ENCODE results near the gene CYB5B.

The CYB5B gene

DNA sequence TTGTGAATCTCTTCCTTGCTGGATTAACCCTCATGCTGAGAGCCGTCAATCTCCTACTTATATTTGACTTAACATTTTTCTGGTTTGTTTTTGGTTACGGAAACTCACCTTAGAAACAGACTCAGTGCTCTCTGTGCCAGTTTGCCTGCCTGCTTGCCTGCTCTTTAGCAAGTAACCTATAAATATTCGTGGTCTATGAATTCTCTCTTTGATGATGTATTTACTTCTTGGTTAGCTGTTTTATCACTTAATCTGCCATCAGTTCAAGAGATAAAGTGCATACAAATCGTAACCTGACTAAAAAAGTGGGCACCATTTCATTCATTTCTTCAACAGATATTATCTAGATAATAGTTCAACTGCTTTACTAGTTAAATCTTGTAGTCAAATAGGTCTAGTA lies 26.7 kb downstream of the CYB5B start:
- no CpG with 5 or more reads among the region's 4 CpGs for WGBS (ENCODE audit: extremely low coverage, insufficient coverage, low lambda C conversion rate)
- Histone ChIP-seq H3K23ac (ENCODE audit: low read length) (no peak overlapping the region), H3K36me3 (ENCODE audit: control insufficient read depth, insufficient read depth, low read length) (peaks cover 2% of the 10 kb centered on the region)

DNA sequence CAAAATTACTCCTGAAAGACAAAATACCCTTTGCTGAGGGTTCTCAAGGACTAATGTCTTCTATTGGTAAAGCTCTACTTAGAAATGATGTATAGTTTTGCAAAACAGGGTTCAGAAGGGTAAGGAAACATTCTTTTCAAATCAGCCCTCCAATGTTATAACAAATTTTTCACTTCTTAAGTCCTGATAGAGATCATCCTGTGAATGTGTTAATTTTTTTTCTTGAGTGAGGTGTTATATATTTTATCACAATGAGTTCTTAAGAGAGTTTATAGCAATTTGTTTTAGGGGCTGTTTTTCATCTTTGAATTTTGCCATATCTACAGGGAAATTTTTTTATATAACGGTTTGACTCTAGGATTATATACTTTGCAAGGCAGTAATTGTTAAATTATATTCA lies 29.5 kb downstream of the CYB5B start:
- no peak for DNase-seq
- no peak overlapping the region for H2AK5ac ChIP-seq (ENCODE audit: low read length)
- H3K4ac ChIP-seq (ENCODE audit: low read depth, low read length): no peak overlapping the region
- H3K4me2 ChIP-seq (ENCODE audit: low read length): no peak overlapping the region
- no peak overlapping the region for H3K18ac ChIP-seq (ENCODE audit: low read length)
- WGBS (ENCODE audit: extremely low coverage, insufficient coverage, low lambda C conversion rate): no CpG with 5 or more reads among the region's 1 CpG
- no peak overlapping the region for H3K9ac ChIP-seq (ENCODE audit: low read length)
- no peaks in the 10 kb centered on the region for H3K4me1 ChIP-seq (ENCODE audit: control insufficient read depth, low read depth, low read length)
- H3K23ac ChIP-seq (ENCODE audit: low read length): no peak overlapping the region
- H3K79me1 ChIP-seq (ENCODE audit: low read length): no peaks in the 10 kb centered on the region
- H2BK5ac ChIP-seq (ENCODE audit: low read length): no peak overlapping the region
- no peak overlapping the region for H3K4me3 ChIP-seq (ENCODE audit: low read length)
- no peak overlapping the region for H3K27ac ChIP-seq (ENCODE audit: low read depth, low read length)
- no peak overlapping the region for H4K5ac ChIP-seq (ENCODE audit: low read length)
- no peaks in the 10 kb centered on the region for H3K36me3 ChIP-seq (ENCODE audit: control insufficient read depth, insufficient read depth, low read length)
- H4K8ac ChIP-seq (ENCODE audit: low read depth, low read length): no peak overlapping the region
- H2BK120ac ChIP-seq (ENCODE audit: low read depth, low read length): no peak overlapping the region
- H3K56ac ChIP-seq (ENCODE audit: low read length): no peak overlapping the region
- no peaks in the 10 kb centered on the region for H3K79me2 ChIP-seq (ENCODE audit: control insufficient read depth, insufficient read depth, low read length)
- no peak overlapping the region for H2BK15ac ChIP-seq (replicated peaks; ENCODE audit: low read depth)
- H3K27me3 ChIP-seq (ENCODE audit: insufficient read depth, low read length, poor library complexity): no peaks in the 10 kb centered on the region

More for the DNA sequence above, 26.7 kb downstream of the CYB5B start:
- Histone ChIP-seq H3K18ac (ENCODE audit: low read length) (no peak overlapping the region), H3K56ac (ENCODE audit: low read length) (no peak overlapping the region), H3K4me1 (ENCODE audit: control insufficient read depth, low read depth, low read length) (no peaks in the 10 kb centered on the region), H3K27me3 (ENCODE audit: insufficient read depth, low read length, poor library complexity) (no peaks in the 10 kb centered on the region), H4K8ac (ENCODE audit: low read depth, low read length) (no peak overlapping the region), H3K4me2 (ENCODE audit: low read length) (no peak overlapping the region), H3K4ac (ENCODE audit: low read depth, low read length) (no peak overlapping the region), H2BK15ac (replicated peaks; ENCODE audit: low read depth) (no peak overlapping the region), H3K4me3 (ENCODE audit: low read length) (no peak overlapping the region), H4K5ac (ENCODE audit: low read length) (no peak overlapping the region), H3K79me1 (ENCODE audit: low read length) (peaks cover 4% of the 10 kb centered on the region), H3K9ac (ENCODE audit: low read length) (no peak overlapping the region), H3K27ac (ENCODE audit: low read depth, low read length) (no peak overlapping the region), H3K79me2 (ENCODE audit: control insufficient read depth, insufficient read depth, low read length) (no peaks in the 10 kb centered on the region), H2AK5ac (ENCODE audit: low read length) (no peak overlapping the region), H2BK5ac (ENCODE audit: low read length) (no peak overlapping the region), H2BK120ac (ENCODE audit: low read depth, low read length) (no peak overlapping the region)
- DNase-seq: no peak

DNA sequence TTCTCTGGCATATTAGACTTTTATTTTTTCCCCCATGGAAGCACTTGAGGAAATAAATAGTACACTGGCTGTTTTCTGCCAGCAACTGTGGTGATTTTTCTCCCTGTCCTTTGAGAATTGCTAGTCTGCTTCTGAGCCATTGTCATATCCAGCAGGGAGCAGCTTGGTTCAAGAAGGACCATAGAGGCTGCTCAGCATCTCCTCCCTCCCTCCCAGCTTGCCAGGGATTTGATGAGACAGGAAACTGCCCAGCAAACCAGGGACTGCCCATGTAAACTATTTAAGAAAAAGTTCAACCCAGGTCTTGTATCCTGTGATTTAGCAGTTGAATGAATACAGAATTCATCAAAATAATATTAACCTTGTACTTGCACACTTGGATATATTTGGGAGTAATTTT lies 39.5 kb downstream of the CYB5B start:
- no peak overlapping the region for H2BK15ac ChIP-seq (replicated peaks; ENCODE audit: low read depth)
- peaks cover 3% of the 10 kb centered on the region for H3K79me1 ChIP-seq (ENCODE audit: low read length)
- no peaks in the 10 kb centered on the region for H3K36me3 ChIP-seq (ENCODE audit: control insufficient read depth, insufficient read depth, low read length)

DNA sequence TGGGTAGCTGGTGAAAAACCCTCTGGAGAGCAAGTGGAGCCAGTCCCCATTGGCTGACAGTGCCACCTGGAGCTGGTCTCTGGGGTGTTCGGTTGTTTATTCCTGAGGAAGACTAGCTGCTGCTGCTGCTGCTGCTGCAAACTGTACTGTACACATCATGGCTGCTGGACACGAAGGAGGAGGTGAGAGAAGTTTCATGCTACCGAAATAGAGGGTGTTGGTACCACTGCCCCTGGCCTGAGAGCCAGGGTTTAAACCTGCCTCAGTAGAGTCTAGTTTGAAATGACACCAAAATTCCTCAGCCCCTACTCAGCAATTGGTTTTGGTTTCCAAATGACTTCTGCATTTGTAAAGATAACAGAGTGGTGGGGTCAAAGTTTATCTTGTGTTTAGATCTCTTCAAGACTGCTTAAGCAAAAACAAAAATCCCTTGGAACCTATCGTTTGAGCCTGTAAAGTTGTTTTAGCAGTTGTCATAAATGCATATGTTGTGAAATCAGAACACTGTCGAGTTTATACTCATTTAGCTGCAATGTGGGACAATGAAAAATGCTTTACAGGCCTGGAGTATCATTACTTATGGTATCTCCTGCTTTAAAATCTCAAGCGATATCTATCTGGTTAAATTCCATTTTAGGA lies 40.8 kb downstream of the CYB5B start:
- no peaks in the 10 kb centered on the region for H3K36me3 ChIP-seq (ENCODE audit: control insufficient read depth, insufficient read depth, low read length)
- H3K4me3 ChIP-seq (ENCODE audit: low read length): no peak overlapping the region
- H4K5ac ChIP-seq (ENCODE audit: low read length): no peak overlapping the region
- H3K27ac ChIP-seq (ENCODE audit: low read depth, low read length): no peak overlapping the region
- H2BK15ac ChIP-seq (replicated peaks; ENCODE audit: low read depth): no peak overlapping the region
- no peak overlapping the region for H3K56ac ChIP-seq (ENCODE audit: low read length)
- H3K18ac ChIP-seq (ENCODE audit: low read length): no peak overlapping the region
- no peak overlapping the region for H3K4me2 ChIP-seq (ENCODE audit: low read length)
- H3K4ac ChIP-seq (ENCODE audit: low read depth, low read length): no peak overlapping the region
- no peak overlapping the region for H3K9ac ChIP-seq (ENCODE audit: low read length)
- no peak overlapping the region for H2AK5ac ChIP-seq (ENCODE audit: low read length)
- no peak overlapping the region for H3K23ac ChIP-seq (ENCODE audit: low read length)
- H2BK120ac ChIP-seq (ENCODE audit: low read depth, low read length): no peak overlapping the region
- peaks cover 3% of the 10 kb centered on the region for H3K79me1 ChIP-seq (ENCODE audit: low read length)
- no peaks in the 10 kb centered on the region for H3K27me3 ChIP-seq (ENCODE audit: insufficient read depth, low read length, poor library complexity)
- H3K79me2 ChIP-seq (ENCODE audit: control insufficient read depth, insufficient read depth, low read length): no peaks in the 10 kb centered on the region
- no peaks in the 10 kb centered on the region for H3K4me1 ChIP-seq (ENCODE audit: control insufficient read depth, low read depth, low read length)
- no peak overlapping the region for H2BK5ac ChIP-seq (ENCODE audit: low read length)
- no CpG with 5 or more reads among the region's 6 CpGs for WGBS (ENCODE audit: extremely low coverage, insufficient coverage, low lambda C conversion rate)
- no peak overlapping the region for H4K8ac ChIP-seq (ENCODE audit: low read depth, low read length)
- DNase-seq: peak; percentile 53

More for the DNA sequence above, 39.5 kb downstream of the CYB5B start:
- Histone ChIP-seq H2BK5ac (ENCODE audit: low read length) (no peak overlapping the region), H3K4ac (ENCODE audit: low read depth, low read length) (no peak overlapping the region), H3K23ac (ENCODE audit: low read length) (no peak overlapping the region), H2BK120ac (ENCODE audit: low read depth, low read length) (no peak overlapping the region), H2AK5ac (ENCODE audit: low read length) (no peak overlapping the region), H3K9ac (ENCODE audit: low read length) (no peak overlapping the region), H3K4me2 (ENCODE audit: low read length) (no peak overlapping the region), H4K8ac (ENCODE audit: low read depth, low read length) (no peak overlapping the region), H4K5ac (ENCODE audit: low read length) (no peak overlapping the region), H3K4me3 (ENCODE audit: low read length) (no peak overlapping the region), H3K27me3 (ENCODE audit: insufficient read depth, low read length, poor library complexity) (no peaks in the 10 kb centered on the region), H3K56ac (ENCODE audit: low read length) (no peak overlapping the region), H3K4me1 (ENCODE audit: control insufficient read depth, low read depth, low read length) (no peaks in the 10 kb centered on the region), H3K27ac (ENCODE audit: low read depth, low read length) (no peak overlapping the region), H3K18ac (ENCODE audit: low read length) (no peak overlapping the region), H3K79me2 (ENCODE audit: control insufficient read depth, insufficient read depth, low read length) (no peaks in the 10 kb centered on the region)
- DNase-seq: peak; percentile 40

DNA sequence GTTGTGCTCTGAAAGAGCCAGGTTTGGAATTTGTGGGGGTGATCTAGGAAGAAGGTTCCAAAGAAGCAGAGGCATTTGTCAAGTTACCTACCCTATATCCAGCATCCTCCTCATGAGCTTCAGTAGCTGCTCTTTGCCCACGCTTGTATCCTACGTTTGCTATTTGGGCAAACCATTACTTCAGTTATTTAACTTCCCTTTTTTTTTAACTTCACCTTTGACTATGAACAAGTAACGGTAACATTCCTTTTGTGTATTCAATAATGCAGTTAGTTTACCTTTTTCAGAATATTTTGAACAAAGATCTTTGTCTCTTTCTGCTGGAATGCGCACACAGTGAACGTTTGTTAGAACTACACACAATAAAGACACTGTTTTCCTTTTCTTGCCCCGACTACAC lies 41.5 kb downstream of the CYB5B start:
- WGBS (ENCODE audit: extremely low coverage, insufficient coverage, low lambda C conversion rate): no CpG with 5 or more reads among the region's 6 CpGs
- H4K8ac ChIP-seq (ENCODE audit: low read depth, low read length): no peak overlapping the region
- no peak for DNase-seq
- H2BK120ac ChIP-seq (ENCODE audit: low read depth, low read length): no peak overlapping the region
- H3K9ac ChIP-seq (ENCODE audit: low read length): no peak overlapping the region
- no peaks in the 10 kb centered on the region for H3K79me2 ChIP-seq (ENCODE audit: control insufficient read depth, insufficient read depth, low read length)
- no peaks in the 10 kb centered on the region for H3K27me3 ChIP-seq (ENCODE audit: insufficient read depth, low read length, poor library complexity)
- no peak overlapping the region for H3K18ac ChIP-seq (ENCODE audit: low read length)
- no peak overlapping the region for H3K4me2 ChIP-seq (ENCODE audit: low read length)
- H3K23ac ChIP-seq (ENCODE audit: low read length): no peak overlapping the region
- no peak overlapping the region for H3K56ac ChIP-seq (ENCODE audit: low read length)
- H3K4ac ChIP-seq (ENCODE audit: low read depth, low read length): no peak overlapping the region
- H3K27ac ChIP-seq (ENCODE audit: low read depth, low read length): no peak overlapping the region
- H3K4me3 ChIP-seq (ENCODE audit: low read length): no peak overlapping the region
- no peak overlapping the region for H4K5ac ChIP-seq (ENCODE audit: low read length)
- H2BK15ac ChIP-seq (replicated peaks; ENCODE audit: low read depth): no peak overlapping the region
- no peak overlapping the region for H2AK5ac ChIP-seq (ENCODE audit: low read length)
- H3K79me1 ChIP-seq (ENCODE audit: low read length): peaks cover 3% of the 10 kb centered on the region
- H3K4me1 ChIP-seq (ENCODE audit: control insufficient read depth, low read depth, low read length): no peaks in the 10 kb centered on the region
- no peak overlapping the region for H2BK5ac ChIP-seq (ENCODE audit: low read length)
- H3K36me3 ChIP-seq (ENCODE audit: control insufficient read depth, insufficient read depth, low read length): no peaks in the 10 kb centered on the region

DNA sequence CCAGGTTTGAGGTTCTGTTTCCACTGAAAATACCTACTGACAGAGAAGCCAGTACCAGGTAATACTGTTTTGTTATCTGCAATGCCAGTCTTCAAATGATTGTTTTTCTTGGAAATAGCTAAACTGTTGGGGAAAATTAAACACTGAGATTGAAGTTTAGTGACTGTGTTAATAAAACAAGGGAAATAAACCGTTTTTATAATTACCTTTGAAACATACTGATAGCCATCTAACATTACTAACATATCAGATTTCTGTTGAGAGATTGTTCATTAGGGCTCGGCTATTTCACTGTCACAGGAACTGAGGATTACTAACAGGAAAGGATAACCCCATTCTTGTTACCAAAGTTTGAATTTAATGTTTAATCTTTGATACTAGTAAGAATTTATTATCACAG lies 42.1 kb downstream of the CYB5B start:
- no peaks in the 10 kb centered on the region for H3K79me2 ChIP-seq (ENCODE audit: control insufficient read depth, insufficient read depth, low read length)
- H3K4me3 ChIP-seq (ENCODE audit: low read length): no peak overlapping the region
- H4K5ac ChIP-seq (ENCODE audit: low read length): no peak overlapping the region
- no peaks in the 10 kb centered on the region for H3K4me1 ChIP-seq (ENCODE audit: control insufficient read depth, low read depth, low read length)
- no peak overlapping the region for H3K56ac ChIP-seq (ENCODE audit: low read length)
- WGBS (ENCODE audit: extremely low coverage, insufficient coverage, low lambda C conversion rate): no CpG with 5 or more reads among the region's 2 CpGs
- no peak overlapping the region for H3K4me2 ChIP-seq (ENCODE audit: low read length)
- H3K23ac ChIP-seq (ENCODE audit: low read length): no peak overlapping the region
- H3K4ac ChIP-seq (ENCODE audit: low read depth, low read length): no peak overlapping the region
- no peak overlapping the region for H2AK5ac ChIP-seq (ENCODE audit: low read length)
- no peak overlapping the region for H3K27ac ChIP-seq (ENCODE audit: low read depth, low read length)
- H2BK5ac ChIP-seq (ENCODE audit: low read length): no peak overlapping the region
- H3K36me3 ChIP-seq (ENCODE audit: control insufficient read depth, insufficient read depth, low read length): no peaks in the 10 kb centered on the region
- H2BK15ac ChIP-seq (replicated peaks; ENCODE audit: low read depth): no peak overlapping the region
- no peak overlapping the region for H2BK120ac ChIP-seq (ENCODE audit: low read depth, low read length)
- DNase-seq: no peak
- no peaks in the 10 kb centered on the region for H3K27me3 ChIP-seq (ENCODE audit: insufficient read depth, low read length, poor library complexity)
- no peak overlapping the region for H4K8ac ChIP-seq (ENCODE audit: low read depth, low read length)
- H3K79me1 ChIP-seq (ENCODE audit: low read length): peaks cover 3% of the 10 kb centered on the region
- H3K9ac ChIP-seq (ENCODE audit: low read length): no peak overlapping the region
- H3K18ac ChIP-seq (ENCODE audit: low read length): no peak overlapping the region
